GM15510 (cell line): Measurements from ENCODE around the gene INO80D.

Source experiments
- POLR2A ChIP-seq: IDR thresholded peaks from 3 replicates; pipeline ENCODE4 v1.6.1; 2011; ENCODE audit warnings: borderline replicate concordance; ENCODE audit not compliant: insufficient read length; ENCODE audit errors: extremely low read depth

The INO80D gene

GRCh38 chr2:206056286-206056685, 29.7 kb downstream of the INO80D start:
- no peak for TF ChIP-seq POLR2A

GRCh38 chr2:206054952-206055351, 31.0 kb downstream of the INO80D start:
- TF ChIP-seq POLR2A, result no peak

- TF ChIP-seq POLR2A, result no peak
These were observed 34.1 kb downstream of the INO80D start for GRCh38 chr2:206051912-206052311.

GRCh38 chr2:206049392-206049791, 36.6 kb downstream of the INO80D start:
- TF ChIP-seq POLR2A, result no peak

GRCh38 chr2:206045251-206045650, 40.7 kb downstream of the INO80D start:
- no peak for TF ChIP-seq POLR2A

GRCh38 chr2:206040525-206040924, 45.4 kb downstream of the INO80D start:
- TF ChIP-seq POLR2A, result no peak

GRCh38 chr2:206031950-206032567, 53.9 kb downstream of the INO80D start:
- TF ChIP-seq POLR2A, result no peak

- TF ChIP-seq POLR2A, result no peak
These were observed 54.7 kb downstream of the INO80D start for GRCh38 chr2:206031162-206031784.

- TF ChIP-seq POLR2A, result no peak
These were observed 57.9 kb downstream of the INO80D start for GRCh38 chr2:206028101-206028500.

GRCh38 chr2:206023183-206023582, 62.8 kb downstream of the INO80D start:
- TF ChIP-seq POLR2A, result no peak

GRCh38 chr2:206020171-206020570, 65.8 kb downstream of the INO80D start:
- no peak for TF ChIP-seq POLR2A

- TF ChIP-seq POLR2A, result no peak
These were observed 74.2 kb downstream of the INO80D start for GRCh38 chr2:206011795-206012194.

GRCh38 chr2:206011018-206011614, 74.9 kb downstream of the INO80D start:
- TF ChIP-seq POLR2A, result no peak

- TF ChIP-seq POLR2A, result no peak
These were observed 81.8 kb downstream of the INO80D start for GRCh38 chr2:206004004-206004693.

GRCh38 chr2:206002440-206002839, 83.5 kb downstream of the INO80D start:
- no peak for TF ChIP-seq POLR2A
